MM.1S (cell line): ENCODE data around the gene GSG1.

Experiments used
- DNase-seq: peaks from one replicate; pipeline ENCODE4 v3.0.0-alpha.2; 2015
- H2AFZ ChIP-seq: fragments of 300-600 bp; sonication (generic); 2 replicates; pipeline ENCODE4 v1.6.0; 2016; ENCODE audit warnings: antibody characterized with exemption, low read length
- H3F3A ChIP-seq: fragments of 300-600 bp; sonication (generic); 2 replicates; pipeline ENCODE4 v1.6.1; 2016; ENCODE audit warnings: mild to moderate bottlenecking, antibody characterized with exemption, low read length, moderate library complexity, mixed read lengths; ENCODE audit not compliant: insufficient read depth
- H3K27ac ChIP-seq: fragments of 300-600 bp; sonication (generic); 2 replicates; pipeline ENCODE4 v1.5.1; 2016; ENCODE audit warnings: mild to moderate bottlenecking, low read length
- H3K27me3 ChIP-seq: fragments of 300-600 bp; sonication (generic); replicated peaks from 2 replicates; pipeline ENCODE4 v1.6.0; 2016; ENCODE audit warnings: low read length; ENCODE audit not compliant: insufficient read depth
- H3K36me3 ChIP-seq: fragments of 300-600 bp; sonication (generic); replicated peaks from 2 replicates; pipeline ENCODE4 v1.6.1; 2016; ENCODE audit warnings: mild to moderate bottlenecking, low read length, mixed read lengths; ENCODE audit not compliant: insufficient read depth
- H3K4me1 ChIP-seq: fragments of 300-600 bp; sonication (generic); 2 replicates; pipeline ENCODE4 v1.6.1; 2016; ENCODE audit warnings: low read length, mixed read lengths
- H3K4me2 ChIP-seq: fragments of 300-600 bp; sonication (generic); 2 replicates; pipeline ENCODE4 v1.6.0; 2016; ENCODE audit warnings: low read depth, low read length
- H3K4me3 ChIP-seq: fragments of 300-600 bp; sonication (generic); 2 replicates; pipeline ENCODE4 v1.5.1; 2016; ENCODE audit warnings: low read length, mixed read lengths
- H3K79me2 ChIP-seq: fragments of 300-600 bp; sonication (generic); 2 replicates; pipeline ENCODE4 v1.6.1; 2016; ENCODE audit warnings: mixed run types, low read length, mixed read lengths
- H3K9ac ChIP-seq: fragments of 300-600 bp; sonication (generic); 2 replicates; pipeline ENCODE4 v1.6.1; 2016; ENCODE audit warnings: low read length, mixed read lengths
- H3K9me2 ChIP-seq: fragments of 300-600 bp; sonication (generic); replicated peaks from 2 replicates; pipeline ENCODE4 v1.6.1; 2016; ENCODE audit warnings: mild to moderate bottlenecking, low read length, mixed read lengths; ENCODE audit not compliant: insufficient read depth
- H3K9me3 ChIP-seq: fragments of 300-600 bp; sonication (generic); replicated peaks from 2 replicates; pipeline ENCODE4 v1.6.1; 2016; ENCODE audit warnings: mild to moderate bottlenecking, low read length, mixed read lengths; ENCODE audit not compliant: insufficient read depth
- H4K20me1 ChIP-seq: fragments of 300-600 bp; sonication (generic); 2 replicates; pipeline ENCODE4 v1.6.1; 2016; ENCODE audit warnings: mild to moderate bottlenecking, low read length, moderate library complexity, mixed read lengths; ENCODE audit not compliant: insufficient read depth
- CTCF ChIP-seq: fragments of 300-600 bp; sonication (generic); IDR thresholded peaks from 2 replicates; pipeline ENCODE4 v1.5.1; 2016; ENCODE audit warnings: antibody characterized with exemption, low read length, mixed read lengths
- EZH2 ChIP-seq: fragments of 300-600 bp; sonication (generic); optimal IDR thresholded peaks from 2 replicates; pipeline ENCODE3; 2017; ENCODE audit warnings: low read depth, mild to moderate bottlenecking, antibody characterized with exemption, low read length, mixed read lengths
- EZH2phosphoT487 ChIP-seq: fragments of 300-600 bp; sonication (generic); IDR thresholded peaks from 2 replicates; pipeline ENCODE4 v1.6.1; 2018; ENCODE audit warnings: antibody characterized with exemption, low read length

GSG1 gene

GRCh38 chr12:13073173-13073572 is 30.3 kb downstream of the GSG1 start:
- TF ChIP-seq EZH2phosphoT487 (no peak), CTCF (no peak), EZH2 (no peak)
- H3K4me2 ChIP-seq = no peak overlapping the region
- H3F3A ChIP-seq = peaks cover 18% of the 10 kb centered on the region
- no peak overlapping the region for H2AFZ ChIP-seq
- no peaks in the 10 kb centered on the region for H3K9me3 ChIP-seq
- no peaks in the 10 kb centered on the region for H3K27me3 ChIP-seq
- DNase-seq = no peak
- H3K9me2 ChIP-seq = no peaks in the 10 kb centered on the region
- H3K9ac ChIP-seq = no peak overlapping the region
- H3K79me2 ChIP-seq = no peaks in the 10 kb centered on the region
- H3K36me3 ChIP-seq = no peaks in the 10 kb centered on the region
- no peak overlapping the region for H3K27ac ChIP-seq
- H4K20me1 ChIP-seq = no peaks in the 10 kb centered on the region
- peaks cover 22% of the 10 kb centered on the region for H3K4me1 ChIP-seq
- H3K4me3 ChIP-seq = no peak overlapping the region

- H3K4me1 ChIP-seq = peaks cover 22% of the 10 kb centered on the region
- H3K79me2 ChIP-seq = no peaks in the 10 kb centered on the region
- no peaks in the 10 kb centered on the region for H3K9me3 ChIP-seq
- DNase-seq = peak; percentile 92
- H3K4me2 ChIP-seq = peak overlapping the region; percentile 70
- H3K27me3 ChIP-seq = no peaks in the 10 kb centered on the region
- H4K20me1 ChIP-seq = no peaks in the 10 kb centered on the region
- TF ChIP-seq EZH2 (no peak), CTCF (no peak), EZH2phosphoT487 (no peak)
- no peaks in the 10 kb centered on the region for H3K9me2 ChIP-seq
- H3K27ac ChIP-seq = peak overlapping the region; percentile 93
- no peaks in the 10 kb centered on the region for H3K36me3 ChIP-seq
- H3K4me3 ChIP-seq = peak overlapping the region; percentile 24; the same call in 1 of the 2 replicates
- peak overlapping the region; percentile 32 for H2AFZ ChIP-seq
- H3K9ac ChIP-seq = peak overlapping the region; percentile 46
- peaks cover 18% of the 10 kb centered on the region for H3F3A ChIP-seq
These were observed 31.9 kb downstream of the GSG1 start for GRCh38 chr12:13071305-13072280.

GRCh38 chr12:13069380-13069779 is 34.1 kb downstream of the GSG1 start:
- no peak overlapping the region for H3K4me2 ChIP-seq
- peaks cover 18% of the 10 kb centered on the region for H3F3A ChIP-seq
- TF ChIP-seq EZH2 (no peak), EZH2phosphoT487 (no peak), CTCF (no peak)
- H2AFZ ChIP-seq = no peak overlapping the region
- no peak overlapping the region for H3K27ac ChIP-seq
- H3K4me3 ChIP-seq = no peak overlapping the region
- H3K9ac ChIP-seq = no peak overlapping the region
- H3K9me3 ChIP-seq = no peaks in the 10 kb centered on the region
- no peak for DNase-seq
- H3K27me3 ChIP-seq = no peaks in the 10 kb centered on the region
- H3K4me1 ChIP-seq = peaks cover 22% of the 10 kb centered on the region
- H3K36me3 ChIP-seq = no peaks in the 10 kb centered on the region
- H3K79me2 ChIP-seq = no peaks in the 10 kb centered on the region
- H3K9me2 ChIP-seq = no peaks in the 10 kb centered on the region
- no peaks in the 10 kb centered on the region for H4K20me1 ChIP-seq
